ENCODE measurements around the gene TMEM170B. TPM values are rescaled to one million over a fixed set of nuclear protein-coding genes. Genes with fewer than 3 reads are reported as not detected.
"Not testable (repeated sequence)": the region's sequence is repeated elsewhere in the genome, so short reads cannot be mapped to it uniquely, and the experiment has no call there.

TMEM170B gene
- total RNA-seq, 1 experiment from 2014 or later = 3.5 TPM

GRCh38 chr6:11542863-11543262 lies 5.3 kb downstream of the TMEM170B start (continued):
- TF ChIP-seq ZSCAN18 (CRISPR knock-in tag; IDR thresholded peaks at IDR 0.05) (no peak), USF2 (CRISPR knock-in tag; IDR thresholded peaks at IDR 0.05) (no peak), PRRX2 (CRISPR knock-in tag; IDR thresholded peaks at IDR 0.05) (no peak), TCF7 (CRISPR knock-in tag; IDR thresholded peaks at IDR 0.05; ENCODE audit: low read depth) (no peak), ZNF219 (CRISPR knock-in tag; IDR thresholded peaks at IDR 0.05; ENCODE audit: borderline replicate concordance) (no peak)

DNA sequence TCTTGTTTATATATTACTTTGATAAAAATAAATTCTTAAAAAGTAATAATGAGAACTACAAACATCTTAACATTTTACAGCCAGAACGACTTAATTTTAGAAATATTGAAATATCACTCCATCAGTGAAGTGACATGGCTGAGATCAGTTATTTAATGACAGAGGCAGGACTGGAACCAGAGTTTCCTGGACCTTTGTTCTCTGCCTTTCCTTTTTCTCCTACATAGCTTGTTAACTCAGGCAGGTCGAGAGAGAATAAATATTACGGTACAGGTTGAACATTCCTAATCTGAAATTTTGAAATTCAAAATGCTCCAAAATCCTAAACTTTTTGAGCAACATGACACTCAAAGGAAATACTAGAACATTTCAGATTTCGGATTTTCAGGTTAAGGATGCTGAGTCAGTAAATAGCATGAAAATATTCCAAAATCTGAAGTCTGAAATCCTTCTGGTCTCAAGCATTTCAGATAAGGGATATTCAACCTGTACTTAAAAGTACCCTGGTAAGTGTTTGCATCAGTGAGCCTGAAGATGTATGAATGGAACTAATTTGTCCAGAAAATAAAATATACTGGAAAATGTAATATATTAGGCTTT lies 6.5 kb downstream of the TMEM170B start:
- no peak for ATAC-seq
- POLR2A ChIA-PET = no interaction called here
- Mint-ChIP-seq H3K27ac (no peak overlapping the region), H3K27me3 (ENCODE audit: low read depth) (peaks cover 2% of the 10 kb centered on the region), H3K9me3 (peaks cover 6% of the 10 kb centered on the region), H3K36me3 (0 out of 2 replicates have a peak, but pooled peaks cover 5% of the 10 kb centered on the region), H3K4me3 (no peak overlapping the region), H3K4me1 (peaks cover 1% of the 10 kb centered on the region; the same call in 1 of the 2 replicates)
- CTCF ChIA-PET = no interaction called here
- TF ChIP-seq GABPB1 (CRISPR knock-in tag; IDR thresholded peaks at IDR 0.05) (no peak), EMX1 (CRISPR knock-in tag; IDR thresholded peaks at IDR 0.05) (no peak), USF1 (CRISPR knock-in tag; IDR thresholded peaks at IDR 0.05) (no peak), ARID4B (CRISPR knock-in tag; IDR thresholded peaks at IDR 0.05; ENCODE audit: borderline replicate concordance) (no peak)
- TF ChIP-seq, protein P1, sequence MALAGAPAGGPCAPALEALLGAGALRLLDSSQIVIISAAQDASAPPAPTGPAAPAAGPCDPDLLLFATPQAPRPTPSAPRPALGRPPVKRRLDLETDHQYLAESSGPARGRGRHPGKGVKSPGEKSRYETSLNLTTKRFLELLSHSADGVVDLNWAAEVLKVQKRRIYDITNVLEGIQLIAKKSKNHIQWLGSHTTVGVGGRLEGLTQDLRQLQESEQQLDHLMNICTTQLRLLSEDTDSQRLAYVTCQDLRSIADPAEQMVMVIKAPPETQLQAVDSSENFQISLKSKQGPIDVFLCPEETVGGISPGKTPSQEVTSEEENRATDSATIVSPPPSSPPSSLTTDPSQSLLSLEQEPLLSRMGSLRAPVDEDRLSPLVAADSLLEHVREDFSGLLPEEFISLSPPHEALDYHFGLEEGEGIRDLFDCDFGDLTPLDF (CRISPR knock-in tag; IDR thresholded peaks at IDR 0.05) = no peak
- no peak for DNase-seq (ENCODE audit: low spot score)

GRCh38 chr6:11547846-11548245 lies 10.3 kb downstream of the TMEM170B start:
- H3K27me3 Mint-ChIP-seq (ENCODE audit: low read depth); POLR2A ChIA-PET; CTCF ChIA-PET; DNase-seq (ENCODE audit: low spot score); ATAC-seq; H3K27ac Mint-ChIP-seq; H3K4me3 Mint-ChIP-seq; H3K9me3 Mint-ChIP-seq; H3K36me3 Mint-ChIP-seq; H3K4me1 Mint-ChIP-seq: not testable (repeated sequence)

- ATAC-seq; CTCF ChIA-PET; DNase-seq (ENCODE audit: low spot score); H3K4me3 Mint-ChIP-seq; H3K36me3 Mint-ChIP-seq; H3K9me3 Mint-ChIP-seq; POLR2A ChIA-PET; H3K27ac Mint-ChIP-seq; H3K4me1 Mint-ChIP-seq; H3K27me3 Mint-ChIP-seq (ENCODE audit: low read depth): not testable (repeated sequence)
Measured at GRCh38 chr6:11548578-11548977, 11.0 kb downstream of the TMEM170B start.
